ENCODE data around the gene GTPBP2. TPM values are rescaled to one million over a fixed set of nuclear protein-coding genes. Genes with fewer than 3 reads are reported as not detected.

GTPBP2 gene
- total and polyA plus RNA-seq, 2 of the 8 experiments (the other 6 are each of a cell fraction or from before 2014, with no cell fraction given) = 58.3 to 86.1 TPM

GRCh38 chr6:43636308-43636659 is 7.2 kb upstream of the GTPBP2 start (continued):
- TF ChIP-seq EP300 (IDR thresholded peaks at IDR 0.05; ENCODE audit: borderline replicate concordance in 1 of 2, low read depth in 2 of 2, low read length in 2 of 2) = no peak
- no peak for TF ChIP-seq BACH1 (IDR thresholded peaks at IDR 0.05; ENCODE audit: low read length)
- TF ChIP-seq CHD2 (IDR thresholded peaks at IDR 0.05; ENCODE audit: low read length) = no peak
- no peak for TF ChIP-seq CHD1 (IDR thresholded peaks at IDR 0.05; ENCODE audit: low read depth, low read length)
- no peak for TF ChIP-seq ATF3 (IDR thresholded peaks at IDR 0.05; ENCODE audit: insufficient read depth, low read depth, low read length)
